ENCODE results near the gene GALM.
"Not testable (repeated sequence)": the region's sequence is repeated elsewhere in the genome, so short reads cannot be mapped to it uniquely, and the experiment has no call there.

GALM gene

DNA sequence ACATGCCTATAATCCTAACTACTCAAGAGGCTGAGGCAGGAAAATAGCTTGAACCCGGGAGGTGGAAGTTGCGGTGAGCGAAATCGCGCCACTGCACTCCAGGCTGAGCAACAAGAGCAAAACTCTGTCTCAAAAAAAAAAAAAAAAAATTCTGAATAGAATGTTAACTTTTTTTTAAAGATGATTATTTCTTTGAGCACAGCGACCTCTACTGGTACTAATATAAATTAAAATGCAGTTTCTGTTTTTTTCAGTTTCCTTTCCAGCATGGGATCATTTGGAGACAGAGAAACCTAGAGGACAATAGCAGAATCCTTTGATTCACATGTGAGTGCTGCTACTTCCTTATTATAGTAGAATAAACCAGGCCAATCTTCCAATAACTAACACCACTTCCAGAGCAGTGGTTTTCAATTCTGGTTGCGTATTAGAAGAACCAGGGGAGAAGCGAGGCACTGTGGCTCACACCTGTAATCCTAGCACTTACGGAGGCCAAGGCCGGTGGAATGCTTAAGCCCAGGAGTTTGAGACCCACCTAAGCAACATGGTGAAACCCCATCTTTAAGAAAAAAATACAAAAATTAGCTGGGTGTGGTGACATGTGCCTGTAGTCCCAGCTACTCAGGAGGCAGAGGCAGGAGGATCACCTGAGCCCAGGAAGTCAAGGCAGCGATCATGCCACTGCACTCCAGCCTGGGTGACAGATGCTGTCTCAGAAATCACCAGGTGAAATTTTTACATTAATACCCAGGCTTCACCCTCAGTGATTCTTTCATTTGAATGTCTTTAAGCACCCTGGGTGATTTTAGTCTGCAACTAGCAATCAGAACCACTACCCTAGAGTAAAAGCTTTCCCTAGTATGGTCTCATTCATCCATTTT lies 75.2 kb downstream of the GALM start:
- peak; percentile 37 for DNase-seq (ENCODE audit: low read depth)

DNA sequence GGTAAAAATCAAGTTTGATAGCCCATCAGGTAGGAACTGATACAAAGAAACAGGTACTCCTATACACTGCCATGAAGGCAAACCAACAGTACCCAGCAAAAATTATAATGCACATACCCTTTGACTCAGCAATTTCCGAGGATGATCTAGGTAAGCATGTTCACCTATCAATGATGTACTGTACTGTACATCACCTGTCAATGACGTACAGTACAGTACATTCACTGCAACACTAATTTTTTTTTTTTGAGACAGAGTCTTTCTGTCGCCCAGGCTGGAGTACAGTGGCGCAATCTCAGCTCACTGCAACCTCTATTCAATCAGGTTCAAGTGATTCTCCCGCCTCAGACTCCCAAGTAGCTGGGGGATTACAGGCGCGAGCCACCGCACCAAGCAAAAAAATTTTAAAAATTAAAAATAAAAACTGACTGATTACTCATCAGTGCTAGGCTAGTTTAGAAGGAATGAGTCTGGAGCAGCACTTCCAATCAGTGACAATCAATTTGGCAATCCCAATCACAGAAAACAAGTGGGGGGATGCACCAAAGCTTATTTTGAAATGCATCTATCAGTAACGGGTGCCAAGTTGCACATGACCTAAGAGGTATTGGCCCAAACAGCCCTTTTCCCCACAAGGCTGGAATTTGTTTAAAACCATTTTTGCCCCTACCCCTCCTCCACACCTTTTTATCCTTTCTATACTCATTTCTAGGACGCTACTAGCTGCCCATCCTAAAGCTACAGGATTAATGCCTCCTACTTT lies 77.1 kb downstream of the GALM start:
- no peak for DNase-seq (ENCODE audit: low read depth)

DNA sequence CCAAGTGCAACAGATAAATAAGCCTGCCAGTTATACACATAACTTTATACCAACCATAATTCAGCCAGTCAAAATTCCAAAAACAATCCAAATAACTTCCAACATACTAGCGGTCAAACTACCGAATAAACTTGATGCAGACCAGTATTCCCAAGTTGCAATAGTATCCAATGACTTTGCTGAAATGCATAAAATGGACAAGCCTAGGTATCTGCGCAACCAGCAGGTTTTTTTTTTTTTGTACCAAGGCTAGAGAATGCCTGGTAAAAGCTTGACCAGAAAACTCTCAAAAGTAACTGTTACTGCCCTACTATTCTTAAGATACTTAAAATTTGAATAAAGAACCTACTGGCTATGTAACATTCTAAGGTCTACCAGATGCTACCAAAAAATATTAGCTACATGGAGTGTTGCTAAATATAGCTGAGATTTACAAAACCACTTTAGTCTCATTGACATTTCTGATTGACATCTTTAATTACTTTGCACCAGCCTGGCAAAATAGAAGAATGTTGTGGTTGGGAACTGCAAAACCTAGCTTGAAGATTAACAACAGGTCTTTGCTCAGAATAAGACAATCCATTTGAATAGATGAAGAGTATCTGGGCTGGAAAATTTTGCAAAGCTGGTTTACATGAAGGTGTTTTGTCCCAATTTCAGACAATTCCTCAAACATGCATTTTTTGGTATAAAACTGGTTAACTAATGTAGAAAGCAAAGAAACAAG lies 77.9 kb downstream of the GALM start:
- DNase-seq (ENCODE audit: low read depth), result no peak

DNA sequence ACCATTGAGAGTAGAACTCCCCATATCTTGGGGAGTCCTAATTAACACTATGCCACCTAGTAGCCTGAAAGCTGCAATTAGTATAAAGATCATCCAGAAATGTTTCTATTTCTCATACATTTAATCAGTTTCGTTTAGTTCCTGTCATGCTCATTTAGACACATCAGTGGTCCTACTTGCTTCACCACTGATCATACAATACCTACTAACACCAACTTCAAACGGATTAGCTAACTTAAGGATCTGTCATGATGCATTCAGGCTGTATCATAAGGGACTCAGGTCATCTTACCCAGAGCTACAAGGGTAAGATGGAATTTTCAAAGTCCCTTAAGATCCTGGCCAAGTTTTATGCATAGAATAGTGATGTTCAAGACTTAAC lies 78.5 kb downstream of the GALM start:
- no peak for DNase-seq (ENCODE audit: low read depth)

DNA sequence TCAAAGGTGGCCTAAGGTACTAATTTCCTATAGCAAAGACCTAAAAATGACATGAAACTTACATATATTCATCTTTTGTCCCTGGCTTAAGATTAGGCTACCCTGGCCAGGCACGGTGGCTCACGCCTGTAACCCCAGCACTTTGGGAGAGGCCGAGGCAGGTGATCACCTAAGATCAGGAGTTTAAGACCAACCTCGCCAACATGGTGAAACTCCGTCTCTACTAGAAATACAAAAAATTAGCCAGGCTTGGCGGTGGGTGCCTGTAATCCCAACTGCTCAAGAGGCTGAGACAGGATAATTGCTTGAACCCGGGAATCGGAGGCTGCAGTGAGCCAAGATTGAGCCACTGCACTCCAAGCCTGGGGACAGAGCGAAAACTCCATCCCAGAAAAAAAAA lies 79.4 kb downstream of the GALM start:
- DNase-seq (ENCODE audit: low read depth), result no peak

DNA sequence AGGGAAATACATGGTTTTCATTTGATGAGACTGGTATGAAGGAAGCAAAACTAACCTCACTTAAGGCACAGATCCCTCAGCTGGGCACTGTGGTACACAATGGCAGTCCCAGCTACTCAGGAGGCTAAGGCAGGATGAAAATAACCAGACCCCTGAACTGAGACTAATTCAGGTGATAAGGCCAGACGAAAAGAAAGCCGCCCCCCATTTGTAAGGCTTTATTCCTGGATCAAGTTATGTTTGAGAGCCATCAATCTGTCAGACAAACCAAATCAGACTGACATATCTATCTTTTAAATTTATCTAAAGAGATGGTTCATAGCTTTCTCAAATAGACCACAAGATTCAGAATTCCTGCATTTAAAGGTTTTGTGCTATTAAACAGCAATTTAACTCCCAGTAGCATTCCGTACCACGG lies 81.1 kb downstream of the GALM start:
- no peak for DNase-seq (ENCODE audit: low read depth)

DNA sequence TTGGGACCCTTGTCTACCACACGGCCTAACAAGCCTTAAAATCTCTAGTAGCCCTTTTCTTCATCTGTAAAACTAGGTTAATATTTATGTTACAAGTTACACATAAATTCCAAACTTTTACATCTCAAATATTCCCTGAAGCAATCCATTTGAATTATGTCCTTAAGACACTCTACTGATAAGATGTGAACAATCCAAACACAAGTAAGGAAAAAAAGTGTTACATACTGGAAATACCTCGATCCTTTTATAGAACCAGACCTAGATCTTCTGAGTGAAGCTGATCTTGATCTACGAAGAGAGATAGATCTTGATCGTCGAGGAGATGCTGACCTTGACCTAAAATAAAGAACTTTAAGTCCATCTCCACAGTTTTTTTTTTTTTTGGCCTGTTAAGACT lies 81.9 kb downstream of the GALM start:
- DNase-seq (ENCODE audit: low read depth), result no peak

DNA sequence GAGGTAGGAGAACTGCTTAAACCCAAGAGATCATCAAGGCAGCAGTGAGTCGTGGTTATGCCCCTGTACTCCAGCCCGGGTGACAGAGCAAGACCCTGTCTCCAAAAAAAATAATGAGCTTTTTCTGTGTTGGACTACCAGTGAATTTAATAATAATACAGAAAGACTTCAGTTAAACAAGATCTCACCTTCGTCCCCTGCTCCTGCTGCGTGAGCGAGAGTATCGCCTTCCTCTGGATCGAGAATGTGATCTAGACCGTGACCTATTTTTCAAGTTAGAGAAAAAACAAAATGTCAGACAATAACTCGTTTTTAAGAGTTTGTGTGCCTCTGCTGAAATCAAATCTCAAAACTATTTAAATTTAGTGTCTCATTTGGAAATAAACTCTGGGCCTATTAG lies 82.5 kb downstream of the GALM start:
- DNase-seq (ENCODE audit: low read depth), result no peak

DNA sequence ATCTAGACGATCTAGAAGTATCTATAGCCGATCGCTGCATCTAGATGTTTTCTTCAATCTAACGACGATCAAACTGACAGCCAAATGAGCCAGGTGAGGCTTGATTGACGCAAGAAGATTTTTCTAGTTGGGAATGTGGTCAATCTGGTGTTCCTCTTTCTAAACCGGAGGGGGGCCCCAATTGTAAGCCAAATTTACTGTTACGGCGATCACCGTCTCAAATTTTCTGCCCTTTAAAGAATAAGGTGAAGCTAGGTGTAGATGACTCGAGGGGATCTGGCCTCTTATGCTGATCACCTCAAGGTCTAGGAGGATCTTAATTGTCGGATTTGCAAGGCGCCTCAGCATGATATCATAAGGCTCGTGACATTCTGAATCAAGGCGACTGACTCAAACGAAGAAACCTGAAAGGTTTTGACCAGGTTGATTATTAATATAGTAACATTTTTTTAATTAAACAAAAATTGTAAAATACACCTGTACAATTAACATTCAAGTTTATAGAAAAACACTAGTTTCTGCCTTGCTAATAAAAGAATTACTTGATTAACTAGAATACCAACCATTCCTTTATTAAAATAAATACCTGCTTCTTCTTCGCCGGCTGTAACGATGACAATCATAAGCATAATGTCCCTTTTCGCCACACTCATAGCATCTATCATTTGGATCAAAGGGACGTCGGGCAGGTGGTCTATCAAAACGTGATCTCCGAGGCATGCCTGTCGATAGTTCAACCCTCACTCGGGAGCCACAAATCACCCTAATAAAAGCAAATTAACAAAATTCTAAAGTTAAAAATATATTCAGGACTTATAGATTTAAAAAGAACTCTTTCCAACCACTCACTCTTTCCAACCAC lies 83.3 kb downstream of the GALM start:
- no peak for DNase-seq (ENCODE audit: low read depth)

DNA sequence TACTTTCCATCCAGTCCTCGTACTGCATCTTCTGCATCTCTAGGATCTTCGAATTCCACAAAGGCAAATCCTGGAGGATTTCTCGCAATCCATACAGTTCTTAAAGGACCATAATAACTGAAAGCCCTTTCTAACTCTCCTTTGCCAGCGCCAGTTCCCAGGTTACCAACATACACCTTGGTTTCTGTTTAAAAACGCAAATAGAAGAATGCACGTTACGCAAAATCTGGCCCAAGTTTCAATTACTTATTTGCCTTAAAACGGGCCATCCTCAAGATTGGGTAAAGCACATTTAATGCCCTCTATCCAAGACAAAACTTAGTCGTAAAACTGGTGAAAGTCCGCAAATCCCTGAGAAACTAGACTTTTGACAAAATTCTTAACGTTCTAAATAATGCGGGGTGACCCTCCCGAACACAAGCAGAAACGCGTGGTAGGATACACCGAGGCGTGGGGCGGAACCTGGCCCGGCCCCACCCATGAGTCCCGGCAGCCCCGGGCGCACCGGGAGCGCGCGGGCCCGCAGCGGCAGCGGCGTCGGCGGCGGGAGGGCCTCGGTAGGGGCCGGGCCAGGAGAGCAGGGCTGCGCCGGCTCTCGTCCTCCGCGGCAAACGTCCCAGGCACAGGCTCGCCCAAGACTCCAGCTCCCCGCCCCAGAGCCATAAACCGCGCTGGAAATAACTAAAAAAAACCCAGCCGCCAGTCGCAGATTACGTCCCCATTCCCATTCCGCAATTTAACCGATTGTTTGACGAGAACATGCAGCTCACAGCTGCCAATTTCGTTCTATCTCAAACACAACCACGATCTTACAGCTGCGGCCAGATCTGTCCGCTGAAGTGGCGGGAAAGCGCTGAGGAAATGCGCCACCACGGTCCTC lies 84.3 kb downstream of the GALM start:
- no peak for DNase-seq (ENCODE audit: low read depth)

DNA sequence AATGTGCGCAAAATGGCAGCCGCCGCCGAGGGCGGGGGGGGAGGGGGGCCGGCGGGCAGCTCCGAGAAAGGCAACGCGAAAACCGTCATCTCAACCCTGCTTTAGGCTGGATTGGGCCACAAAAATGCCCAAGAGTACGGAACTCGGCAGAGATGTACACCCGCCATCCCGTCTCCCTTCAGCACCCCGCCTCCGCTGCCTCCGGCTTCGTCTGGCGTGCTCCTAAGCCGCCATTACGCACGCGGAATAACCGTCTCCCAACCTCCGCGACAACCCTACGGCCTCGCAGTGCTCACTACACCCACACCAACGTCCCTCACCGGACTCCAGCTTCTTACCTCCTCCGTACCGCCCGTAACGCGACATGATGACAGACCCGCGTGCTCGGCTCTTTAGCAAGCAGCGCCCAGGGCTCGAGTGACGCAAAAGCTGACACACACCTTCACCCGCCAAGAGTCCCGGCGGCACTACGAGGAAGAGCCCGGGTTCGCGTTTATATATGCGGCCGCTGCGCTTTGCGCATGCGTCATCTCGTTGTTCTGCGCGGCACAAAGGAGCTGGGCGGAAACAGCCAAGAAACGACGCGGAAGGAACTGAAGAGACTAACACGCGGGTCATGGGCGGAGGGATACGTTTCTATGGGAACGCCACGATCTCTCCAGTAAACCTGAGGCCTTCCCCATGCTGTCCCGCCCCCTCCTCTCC lies 85.1 kb downstream of the GALM start, which contains the start of gene SRSF7:
Gene SRSF7, minus strand, starts transcription at position 471 of the 705 bp plus-strand sequence. Its CDS starts 105 bp downstream, at position 366.
- peak; percentile 97 for DNase-seq (ENCODE audit: low read depth)

DNA sequence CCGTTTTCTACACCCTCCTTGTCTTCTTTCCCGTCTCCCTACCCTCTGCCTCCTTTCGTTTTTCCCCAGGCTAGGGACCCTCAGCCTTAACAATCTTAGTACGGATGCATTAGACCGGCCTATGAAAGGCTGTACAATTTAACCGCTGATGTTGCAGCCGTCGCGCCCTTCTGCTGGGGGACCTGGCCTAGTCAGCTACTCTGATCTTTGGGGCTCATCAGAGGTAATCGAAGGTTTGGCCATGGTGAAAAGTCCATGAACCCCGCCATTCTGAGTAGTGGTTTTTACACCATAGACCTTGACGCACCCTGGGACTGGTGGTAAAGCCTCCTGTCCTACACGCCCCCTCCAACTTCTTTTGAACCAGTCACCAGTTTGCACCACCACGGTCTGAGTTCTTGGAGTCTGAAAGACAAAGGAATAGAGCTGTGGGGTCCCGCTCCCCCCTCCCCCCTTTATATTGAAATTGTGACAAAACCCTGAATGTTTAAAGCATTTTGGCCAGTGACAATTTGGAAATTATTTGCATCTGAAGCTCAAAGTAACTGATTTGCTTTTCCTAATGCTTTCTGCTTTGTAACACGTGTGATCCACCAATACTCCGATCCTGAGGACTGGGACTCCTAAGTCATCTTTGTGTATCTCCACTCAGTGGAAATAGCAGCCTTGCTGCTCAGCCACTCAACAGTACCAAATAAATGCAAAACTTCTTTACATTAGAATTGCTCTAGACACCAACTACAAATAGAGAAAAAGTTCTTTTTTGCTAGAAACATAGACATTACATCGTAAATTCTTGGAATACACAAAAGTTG lies 85.9 kb downstream of the GALM start:
- DNase-seq (ENCODE audit: low read depth), result no peak

DNA sequence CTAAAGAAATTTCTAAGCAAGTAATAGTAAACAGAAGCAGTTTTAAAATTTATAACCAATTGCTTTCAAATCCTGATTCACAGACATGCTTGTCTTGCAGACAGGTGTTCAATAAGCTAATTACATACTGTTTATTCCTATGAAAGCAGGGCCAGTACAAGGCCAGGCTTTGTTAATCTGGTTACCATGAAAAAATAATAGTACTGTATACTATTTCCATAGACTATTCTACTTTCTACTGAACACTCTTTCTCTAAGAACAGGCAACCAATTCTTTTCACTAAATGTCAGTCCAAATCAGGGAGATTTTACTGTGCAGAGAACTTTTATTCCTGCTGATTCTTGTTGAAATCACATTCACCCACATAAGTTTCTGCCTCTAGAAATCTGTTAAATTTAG lies 88.1 kb downstream of the GALM start:
- DNase-seq (ENCODE audit: low read depth), result no peak

DNA sequence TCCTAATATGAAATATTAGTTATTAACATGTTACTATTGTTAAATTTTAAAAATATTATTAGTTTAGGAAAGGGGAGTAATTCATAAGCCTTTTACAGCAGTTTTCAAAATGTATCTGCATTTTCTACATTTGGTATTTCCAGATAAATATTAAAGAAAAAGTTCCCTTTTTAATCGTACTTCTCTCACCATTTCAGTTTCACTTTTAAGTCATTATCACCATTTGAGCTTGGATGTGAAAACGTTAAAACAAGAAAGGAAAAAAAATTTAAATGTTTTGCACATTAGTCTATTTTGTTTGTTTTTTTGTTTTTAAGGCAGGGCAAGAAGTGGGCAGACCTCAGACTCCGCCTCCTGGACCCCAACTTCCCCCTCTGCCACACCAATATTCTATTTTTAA lies 88.6 kb downstream of the GALM start:
- DNase-seq (ENCODE audit: low read depth), result no peak

DNA sequence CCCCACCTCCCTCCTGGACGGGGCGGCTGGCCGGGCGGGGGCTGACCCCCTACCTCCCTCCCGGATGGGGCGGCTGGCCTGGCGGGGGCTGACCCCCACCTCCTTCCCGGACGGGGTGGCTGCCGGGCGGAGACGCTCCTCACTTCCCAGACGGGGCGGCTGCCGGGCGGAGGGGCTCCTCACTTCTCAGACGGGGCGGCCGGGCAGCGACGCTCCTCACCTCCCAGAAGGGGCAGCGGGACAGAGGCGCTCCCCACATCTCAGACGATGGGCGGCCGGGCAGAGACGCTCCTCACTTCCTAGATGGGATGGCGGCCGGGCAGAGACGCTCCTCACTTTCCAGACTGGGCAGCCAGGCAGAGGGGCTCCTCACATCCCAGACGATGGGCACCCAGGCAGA lies 90.0 kb downstream of the GALM start:
- DNase-seq (ENCODE audit: low read depth), result not testable (repeated sequence)

DNA sequence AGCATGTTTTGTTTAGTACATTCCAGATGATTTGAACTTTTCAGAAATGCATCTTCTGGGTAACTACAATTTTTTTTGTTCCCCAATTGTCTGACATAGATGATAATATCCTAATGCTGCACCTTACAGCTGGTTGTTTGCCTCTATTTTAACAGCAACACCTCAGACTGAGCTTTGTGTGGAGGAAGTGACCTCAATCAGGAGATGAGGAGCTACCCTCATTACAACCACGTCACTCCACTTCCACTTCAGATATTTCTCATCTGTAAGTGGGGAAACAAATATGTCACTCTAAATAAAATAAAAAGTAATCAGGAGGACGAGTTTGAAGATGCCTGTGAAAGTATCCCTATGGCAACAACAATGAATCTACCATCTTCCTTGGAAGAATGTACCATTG lies 97.3 kb downstream of the GALM start:
- DNase-seq (ENCODE audit: low read depth), result no peak

DNA sequence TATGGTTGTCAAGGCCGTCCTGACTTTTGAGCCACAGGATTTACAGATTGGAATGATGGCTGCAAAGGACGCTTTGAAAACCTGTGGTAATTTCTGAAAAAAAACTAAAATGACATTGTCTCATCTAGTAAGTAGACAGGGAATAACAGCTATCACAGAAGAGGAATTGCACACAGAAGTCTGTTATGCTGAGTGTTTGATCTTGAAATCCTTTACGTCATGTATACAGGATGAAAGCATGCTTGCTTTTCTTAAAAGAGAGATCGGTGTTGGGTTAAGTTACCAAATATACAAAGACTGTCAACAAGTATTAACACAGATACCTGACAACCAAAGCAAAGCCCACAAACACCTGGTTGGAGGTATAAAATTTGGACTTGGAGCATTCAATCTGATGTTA lies 97.8 kb downstream of the GALM start:
- no peak for DNase-seq (ENCODE audit: low read depth)

DNA sequence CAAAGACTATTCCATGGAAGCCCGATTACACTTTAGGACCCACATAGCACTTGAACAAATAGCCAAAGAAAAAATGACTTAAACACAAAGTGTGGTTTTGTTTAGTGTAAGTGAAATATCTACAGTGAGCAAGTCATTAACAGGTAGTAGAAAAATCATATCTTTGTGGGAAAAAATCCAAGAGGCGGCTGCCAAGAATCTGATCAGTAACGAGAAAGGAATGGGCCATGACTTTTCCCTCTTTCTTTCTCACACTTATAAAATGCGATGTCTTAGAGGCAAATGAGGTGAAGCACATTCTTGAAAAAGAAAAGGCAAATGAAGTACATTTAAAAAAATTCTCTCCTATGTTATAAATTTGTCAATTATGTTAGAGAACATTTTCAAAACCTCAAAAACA lies 99.2 kb downstream of the GALM start:
- peak; percentile 77 for DNase-seq (ENCODE audit: low read depth)

DNA sequence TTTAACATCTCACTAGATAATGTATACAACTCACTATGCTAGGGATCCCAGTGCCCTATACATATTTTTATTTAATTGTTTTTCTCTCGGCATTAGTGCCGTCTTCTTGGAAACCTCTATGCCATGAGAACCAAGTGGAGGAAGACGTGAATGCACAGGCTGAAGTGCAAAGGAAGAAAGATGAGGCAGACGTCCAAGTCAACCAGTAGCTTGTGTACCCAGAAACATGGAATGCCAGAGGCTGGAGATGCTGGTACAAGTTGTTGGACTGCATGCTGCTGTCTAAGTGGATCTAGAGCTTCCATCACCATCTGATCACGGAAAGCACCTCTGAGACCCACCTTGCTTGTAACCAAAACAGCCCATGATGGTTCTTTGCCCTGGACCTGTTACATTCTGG lies 99.6 kb downstream of the GALM start:
- no peak for DNase-seq (ENCODE audit: low read depth)
